IMR-90 (cell line): Measurements from ENCODE around the gene CDX2. TPM values are rescaled to one million over a fixed set of nuclear protein-coding genes. Genes with fewer than 3 reads are reported as not detected.
A peak's percentile ranks its signal among the peaks of the same experiment; 100 is the strongest.

Experiments used
- ATAC-seq: fragments of 200-7000 bp; cut with Tn5 transposase; 2 replicates; pipeline ENCODE4 v1.9.1; 2020; ENCODE audit warnings: low read depth, mild to moderate bottlenecking, moderate library complexity
- BruUV-seq: library from RNA; stranded (reverse); fragments of 400-500 nt; replicated peaks from 2 replicates; lab custom pipeline; 2021; lab: Mats Ljungman, UMichigan
- CTCF ChIA-PET: fragments of 300-600 bp; formaldehyde crosslinking; extraction: SDS; loops from one replicate; lab custom pipeline; 2021; ENCODE audit warnings: antibody characterized with exemption; lab: Yijun Ruan, JAX
- POLR2A ChIA-PET: fragments of 300-600 bp; sonication (Branson Sonifier 250); formaldehyde crosslinking; loops from one replicate; lab custom pipeline; 2022; ENCODE audit warnings: antibody characterized with exemption; ENCODE audit not compliant: unreplicated experiment; lab: Charles Lee
- DNase-seq: peaks from one replicate; pipeline ENCODE4 v3.0.0; 2013
- H2AFZ ChIP-seq: replicated peaks from 2 replicates; pipeline ENCODE3; 2013; ENCODE audit warnings: low read length, mild to moderate bottlenecking; ENCODE audit not compliant: poor library complexity
- H2AK5ac ChIP-seq: 2 replicates; pipeline ENCODE4 v1.6.1; 2013; ENCODE audit warnings: low read depth, low read length, inconsistent platforms
- H2AK9ac ChIP-seq: replicated peaks from 2 replicates; pipeline ENCODE3; 2013; ENCODE audit warnings: mild to moderate bottlenecking, low read depth, low read length, moderate library complexity; ENCODE audit not compliant: poor library complexity
- H2BK120ac ChIP-seq: 2 replicates; pipeline ENCODE4 v1.6.1; 2013; ENCODE audit warnings: low read depth, low read length, inconsistent platforms
- H2BK15ac ChIP-seq: 3 replicates; pipeline ENCODE4 v1.6.1; 2013; ENCODE audit warnings: low read depth, low read length, inconsistent platforms
- H2BK20ac ChIP-seq: 2 replicates; pipeline ENCODE4 v1.6.1; 2013; ENCODE audit warnings: low read depth, mild to moderate bottlenecking, inconsistent platforms, low read length, moderate library complexity
- H2BK5ac ChIP-seq: 2 replicates; pipeline ENCODE4 v1.6.1; 2013; ENCODE audit warnings: mild to moderate bottlenecking, low read depth, low read length, inconsistent platforms; ENCODE audit not compliant: poor library complexity, severe bottlenecking
- H3K14ac ChIP-seq: replicated peaks from 2 replicates; pipeline ENCODE4 v1.6.1; 2013; ENCODE audit warnings: low read depth, low read length, inconsistent platforms
- H3K18ac ChIP-seq: 2 replicates; pipeline ENCODE4 v1.6.1; 2013; ENCODE audit warnings: low read depth, low read length, control low read depth
- H3K23ac ChIP-seq: 2 replicates; pipeline ENCODE4 v1.6.1; 2013; ENCODE audit warnings: low read depth, low read length, inconsistent platforms
- H3K27ac ChIP-seq: 2 replicates; pipeline ENCODE4 v1.5.1; 2013; ENCODE audit warnings: mild to moderate bottlenecking, control low read depth, low read length; ENCODE audit not compliant: insufficient read depth
- H3K27me3 ChIP-seq: 2 replicates; pipeline ENCODE4 v1.6.1; 2013; ENCODE audit warnings: low read length; ENCODE audit not compliant: control insufficient read depth, insufficient read depth
- H3K36me3 ChIP-seq: 2 replicates; pipeline ENCODE4 v1.6.1; 2013; ENCODE audit warnings: low read length, mixed read lengths; ENCODE audit not compliant: control insufficient read depth, insufficient read depth
- H3K4ac ChIP-seq: 2 replicates; pipeline ENCODE4 v1.6.1; 2013; ENCODE audit warnings: low read depth, low read length, inconsistent platforms
- H3K4me1 ChIP-seq: 2 replicates; pipeline ENCODE4 v1.6.1; 2013; ENCODE audit warnings: low read length, mixed read lengths; ENCODE audit not compliant: control insufficient read depth, insufficient read depth
- H3K4me2 ChIP-seq: 2 replicates; pipeline ENCODE4 v1.6.1; 2013; ENCODE audit warnings: low read depth, mild to moderate bottlenecking, control low read depth, low read length, moderate library complexity
- H3K4me3 ChIP-seq: 2 replicates; pipeline ENCODE4 v1.5.1; 2013; ENCODE audit warnings: low read depth, mild to moderate bottlenecking, control low read depth, low read length, moderate library complexity; ENCODE audit not compliant: insufficient read depth
- H3K56ac ChIP-seq: 2 replicates; pipeline ENCODE4 v1.6.1; 2013; ENCODE audit warnings: low read length, inconsistent platforms; ENCODE audit not compliant: insufficient read depth; ENCODE audit errors: extremely low read depth
- H3K79me1 ChIP-seq, 2 experiments: 2 replicates each; pipeline ENCODE4 v1.6.1; 2013; ENCODE audit warnings: low read length in 2 of 2, inconsistent platforms in 1 of 2, low read depth in 1 of 2
- H3K9ac ChIP-seq: 2 replicates; pipeline ENCODE4 v1.6.1; 2013; ENCODE audit warnings: low read depth, low read length, control low read depth
- H3K9me1 ChIP-seq: 2 replicates; pipeline ENCODE4 v1.6.1; 2013; ENCODE audit warnings: low read length, inconsistent platforms; ENCODE audit not compliant: insufficient read depth
- H3K9me3 ChIP-seq: 2 replicates; pipeline ENCODE4 v1.6.1; 2013; ENCODE audit warnings: low read length; ENCODE audit not compliant: control insufficient read depth, insufficient read depth
- H4K20me1 ChIP-seq: 2 replicates; pipeline ENCODE4 v1.6.1; 2013; ENCODE audit warnings: low read length, inconsistent platforms; ENCODE audit not compliant: insufficient read depth
- H4K5ac ChIP-seq: 2 replicates; pipeline ENCODE4 v1.6.1; 2013; ENCODE audit warnings: mild to moderate bottlenecking, low read depth, low read length, control low read depth
- H4K8ac ChIP-seq, 2 experiments: 2 replicates each; pipeline ENCODE4 v1.6.1; 2013; ENCODE audit warnings: low read depth in 2 of 2, low read length in 2 of 2, control low read depth in 1 of 2, inconsistent platforms in 1 of 2
- H4K91ac ChIP-seq: 2 replicates; pipeline ENCODE4 v1.6.1; 2013; ENCODE audit warnings: low read depth, low read length, inconsistent platforms; ENCODE audit not compliant: insufficient read depth
- CEBPB ChIP-seq: IDR thresholded peaks from 2 replicates; pipeline ENCODE4 v1.6.1; 2012; ENCODE audit warnings: low read depth, low read length, improper control_type of control experiment
- CHD1 ChIP-seq: IDR thresholded peaks from 2 replicates; pipeline ENCODE4 v1.6.1; 2012; ENCODE audit warnings: low read depth, low read length, improper control_type of control experiment
- MXI1 ChIP-seq: IDR thresholded peaks from 2 replicates; pipeline ENCODE4 v1.6.1; 2012; ENCODE audit warnings: low read depth, mild to moderate bottlenecking, low read length, moderate library complexity, borderline replicate concordance
- NFE2L2 ChIP-seq: fragments of 150-350 bp; IDR thresholded peaks from 2 replicates; pipeline ENCODE4 v1.6.1; 2016; ENCODE audit warnings: low read depth, mild to moderate bottlenecking, low read length
- POLR2A ChIP-seq: IDR thresholded peaks from 2 replicates; pipeline ENCODE4 v1.6.1; 2012; ENCODE audit warnings: mild to moderate bottlenecking, low read depth, low read length
- RAD21 ChIP-seq: IDR thresholded peaks from 2 replicates; pipeline ENCODE4 v1.6.1; 2012; ENCODE audit warnings: low read length, improper control_type of control experiment
- RFX5 ChIP-seq: IDR thresholded peaks from 2 replicates; pipeline ENCODE4 v1.8.0; 2012; ENCODE audit warnings: low read depth, mild to moderate bottlenecking, low read length, moderate library complexity
- WGBS, 2 experiments: methylation state at CpG; one replicate each; pipeline versions ENCODE4 v1.1.5 to v1.1.7; 2013; ENCODE audit warnings: missing lambda C conversion rate in 2 of 2; ENCODE audit not compliant: insufficient read length in 1 of 2; ENCODE audit errors: extremely low coverage in 2 of 2; 5-methylcytosine and 5-hydroxymethylcytosine counted together
- dilution Hi-C: fragments of 300-500 bp; cut with HindIII; formaldehyde crosslinking; loops from one replicate; pipeline ENCODE4 v1.14.3; 2018; ENCODE audit warnings: low sequenced_read_pairs; ENCODE audit not compliant: unreplicated experiment
- in situ Hi-C: fragments of 300-500 bp; cut with MboI; formaldehyde crosslinking; loops from 3 replicates; pipeline ENCODE4 v1.14.3; 2019; ENCODE audit warnings: low sequenced_read_pairs, inconsistent platforms, mixed read lengths
- intact Hi-C: fragments of 100-400 bp; cut with micrococcal nuclease; formaldehyde crosslinking; loops from 2 replicates; pipeline ENCODE4 v1.10.0; 2022
- polyA plus RNA-seq, 3 experiments: library from polyadenylated mRNA; depleted of rRNA; stranded (reverse); fragments of >200 nt; gene quantifications; 2 replicates each; pipeline ENCODE4 v1.2.3, GENCODE V29; 2012; ENCODE audit warnings: low replicate concordance in 1 of 3
- total RNA-seq: library from RNA; depleted of rRNA; stranded (reverse); fragments of >200 nt; gene quantifications from 2 replicates; pipeline ENCODE4 v1.2.3, GENCODE V29; 2012

CDX2 gene
- total and polyA plus RNA-seq, 2 of the 4 experiments (the other 2 are of a cell fraction): not detected

GRCh38 chr13:27952876-27953675 lies 16.0 kb downstream of the CDX2 start:
- ATAC-seq (no peak), DNase-seq (no peak)
- Histone ChIP-seq H4K5ac (no peak overlapping the region), H2BK5ac (no peak overlapping the region), H3K4me2 (peak overlapping the region; percentile 51; the same call in 1 of the 2 replicates), H2AK9ac (no peak overlapping the region), H4K8ac (no peak overlapping the region), H4K20me1 (no peaks in the 10 kb centered on the region), H2AFZ (peak overlapping the region; percentile 92), H4K91ac (no peak overlapping the region), H3K23ac (no peak overlapping the region), H3K56ac (no peak overlapping the region), H3K36me3 (no peaks in the 10 kb centered on the region), H3K9me1 (no peaks in the 10 kb centered on the region), H3K27me3 (peaks cover 49% of the 10 kb centered on the region), H3K4ac (no peak overlapping the region), H2BK120ac (no peak overlapping the region), H2BK20ac (no peak overlapping the region), H3K9me3 (no peaks in the 10 kb centered on the region), H3K14ac (no peak overlapping the region), H3K9ac (no peak overlapping the region), H2BK15ac (no peak overlapping the region), H3K79me1 (no peaks in the 10 kb centered on the region), H3K18ac (no peak overlapping the region), H2AK5ac (no peak overlapping the region), H3K4me1 (no peaks in the 10 kb centered on the region), H3K4me3 (peak overlapping the region; percentile 38; the same call in 1 of the 2 replicates), H3K27ac (no peak overlapping the region)
- BruUV-seq: no TSS peak
- WGBS, 2 experiments: 7% methylated on average over 9 of the region's 30 CpGs; no CpG with 5 or more reads in 1 of the 2 experiments
- TF ChIP-seq RFX5 (no peak), NFE2L2 (no peak), CHD1 (no peak), RAD21 (no peak), MXI1 (no peak), CEBPB (no peak), POLR2A (no peak)
- in situ Hi-C loops: no loop called here
- intact Hi-C loops: loop anchor here (1.0 to 10.0 kb wide), 3 partner anchors 86 to 578 kb away; no protein-coding TSS in a partner anchor
- dilution Hi-C loops: no loop called here
- CTCF ChIA-PET: interaction anchor here (0.7 to 2.1 kb wide), 11 partner anchors 11 to 591 kb away, joined by 3 to 10 read pairs (median 4); no protein-coding TSS in a partner anchor
- POLR2A ChIA-PET: no interaction called here
